A673 (cell line): ENCODE data around the gene SCPEP1.
"Not testable (repeated sequence)": the region's sequence is repeated elsewhere in the genome, so short reads cannot be mapped to it uniquely, and the experiment has no call there.

ENCODE experiments used
- CTCF ChIP-seq: fragments of 300-800, 200-600 bp; sonication (generic); conservative IDR thresholded peaks from 2 replicates; pipeline ENCODE4 v1.5.1; 2017; ENCODE audit warnings: low read depth, mild to moderate bottlenecking, antibody characterized with exemption, low read length, moderate library complexity, mixed read lengths
- EZH2 ChIP-seq: fragments of 200-600 bp; sonication (generic); IDR thresholded peaks from 2 replicates; pipeline ENCODE4 v1.6.1; 2017; ENCODE audit warnings: borderline replicate concordance, low read depth, mild to moderate bottlenecking, mixed read lengths, antibody characterized with exemption, low read length; ENCODE audit not compliant: poor library complexity, severe bottlenecking

GRCh38 chr17:56965681-56966080, 12.2 kb upstream of the SCPEP1 start:
- TF ChIP-seq CTCF, EZH2: not testable (repeated sequence)
